Stimulated activated naive B cell treated with anti-CD40 and anti-IgM and Interleukin-4, amounts not matched to agents 10 μg/mL and 1 μg/mL and 100 μg/mL, for 72 hours (primary cell): ENCODE results near the gene ANKRD13D.

Experiments used
- ATAC-seq, 2 donors: fragments of 150-1000 bp; cut with Tn5 transposase; replicated peaks; 2 replicates each; pipeline ENCODE4 v1.10.0; 2021; ENCODE audit warnings: moderate library complexity in 1 of 2
- DNase-seq: peaks from one replicate; pipeline ENCODE4 v3.0.0; 2021
- H3K27ac Mint-ChIP-seq: one replicate; pipeline ENCODE4 v1.8.0; 2022; ENCODE audit warnings: mild to moderate bottlenecking, mixed read lengths
- H3K27me3 Mint-ChIP-seq, 2 donors: one replicate each; pipeline ENCODE4 v1.8.0; 2022; ENCODE audit warnings: mixed read lengths in 2 of 2
- H3K36me3 Mint-ChIP-seq, 2 donors: one replicate each; pipeline ENCODE4 v1.8.0; 2022; ENCODE audit warnings: mixed read lengths in 2 of 2, mild to moderate bottlenecking in 1 of 2
- H3K4me1 Mint-ChIP-seq, 2 donors: one replicate each; pipeline ENCODE4 v1.8.0; 2022; ENCODE audit warnings: mixed read lengths in 2 of 2, mild to moderate bottlenecking in 1 of 2
- H3K4me3 Mint-ChIP-seq, 2 donors: one replicate each; pipeline ENCODE4 v1.8.0; 2022; ENCODE audit warnings: mild to moderate bottlenecking in 2 of 2, mixed read lengths in 2 of 2, moderate library complexity in 1 of 2
- H3K9me3 Mint-ChIP-seq, 2 donors: one replicate each; pipeline ENCODE4 v1.8.0; 2022; ENCODE audit warnings: mixed read lengths in 2 of 2, mild to moderate bottlenecking in 1 of 2

The ANKRD13D gene

DNA sequence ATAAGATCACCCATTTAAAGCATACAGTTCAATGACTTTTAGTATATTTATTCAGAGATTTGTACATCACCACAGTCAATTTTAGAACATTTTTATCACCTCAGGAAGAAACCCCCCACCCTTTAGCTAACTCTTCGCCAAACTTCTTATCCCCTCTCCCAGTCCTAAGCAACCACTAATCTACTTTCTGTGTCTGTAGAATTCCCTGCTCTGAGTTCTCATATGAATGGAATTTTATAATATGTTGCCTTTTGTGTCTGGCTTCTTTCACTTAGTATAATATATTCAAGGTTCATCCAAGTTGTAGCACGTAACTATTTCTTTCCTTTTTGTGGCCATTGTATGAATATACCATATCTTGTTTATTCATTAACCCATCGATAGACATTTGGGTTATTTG, 3.6 kb downstream of the ANKRD13D start:
- Mint-ChIP-seq H3K9me3 (peaks cover 5 to 6% of the 10 kb centered on the region in 2 donors), H3K4me1 (peaks cover 19 to 49% of the 10 kb centered on the region in 2 donors), H3K4me3 (no peak overlapping the region), H3K36me3 (peaks cover 45 to 53% of the 10 kb centered on the region in 2 donors), H3K27ac (peak overlapping the region; percentile 15), H3K27me3 (no peaks in the 10 kb centered on the region)
- no peak for ATAC-seq
- DNase-seq: no peak

DNA sequence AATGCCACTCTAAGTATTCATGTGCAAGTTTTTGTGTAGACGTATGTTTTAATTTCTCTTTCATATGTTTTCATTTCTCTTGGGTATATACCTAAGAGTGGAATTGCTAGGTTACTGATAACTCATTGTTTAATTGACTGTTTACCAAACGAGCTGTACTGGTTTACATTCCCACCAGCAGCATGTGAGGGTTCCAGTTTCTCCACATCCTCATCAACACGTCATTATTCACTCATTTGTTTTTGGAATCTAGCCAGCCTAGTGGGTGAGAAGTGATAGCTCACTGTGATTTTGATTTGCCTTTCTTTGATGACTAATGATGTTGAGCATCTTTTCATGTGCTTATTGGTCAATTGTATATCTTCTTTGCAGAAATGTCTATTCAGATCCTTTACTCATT, 4.0 kb downstream of the ANKRD13D start:
- no peak overlapping the region for H3K4me3 Mint-ChIP-seq
- peaks cover 14 to 49% of the 10 kb centered on the region in 2 donors for H3K4me1 Mint-ChIP-seq
- no peak for ATAC-seq
- DNase-seq: no peak
- H3K27ac Mint-ChIP-seq: no peak overlapping the region
- H3K36me3 Mint-ChIP-seq: peaks cover 45 to 53% of the 10 kb centered on the region in 2 donors
- no peaks in the 10 kb centered on the region for H3K27me3 Mint-ChIP-seq
- peaks cover 5 to 6% of the 10 kb centered on the region in 2 donors for H3K9me3 Mint-ChIP-seq

DNA sequence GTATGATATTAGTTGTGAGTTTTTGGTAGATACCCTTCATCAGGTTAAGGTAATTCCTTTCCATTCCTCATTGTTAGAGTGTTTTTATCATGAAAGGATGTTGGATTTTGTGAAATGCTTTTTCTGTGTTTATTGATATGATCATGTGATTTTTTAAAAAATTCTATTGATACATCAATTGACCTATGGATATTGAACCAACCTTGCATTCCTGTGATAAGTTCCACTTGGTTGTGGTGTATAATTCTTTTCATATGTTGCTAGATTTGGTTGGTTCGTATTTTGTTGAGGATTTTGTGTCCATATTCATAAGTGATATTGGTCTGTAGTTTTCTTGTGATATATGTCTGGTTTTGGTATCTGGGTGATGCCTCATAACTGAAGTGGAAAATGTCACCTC, 6.7 kb downstream of the ANKRD13D start:
- Mint-ChIP-seq H3K36me3 (peaks cover 48 to 67% of the 10 kb centered on the region in 2 donors), H3K27ac (no peak overlapping the region), H3K27me3 (no peaks in the 10 kb centered on the region), H3K4me1 (peaks cover 6 to 38% of the 10 kb centered on the region in 2 donors), H3K4me3 (no peak overlapping the region), H3K9me3 (peaks cover 5 to 6% of the 10 kb centered on the region in 2 donors)
- ATAC-seq: no peak
- DNase-seq: no peak

DNA sequence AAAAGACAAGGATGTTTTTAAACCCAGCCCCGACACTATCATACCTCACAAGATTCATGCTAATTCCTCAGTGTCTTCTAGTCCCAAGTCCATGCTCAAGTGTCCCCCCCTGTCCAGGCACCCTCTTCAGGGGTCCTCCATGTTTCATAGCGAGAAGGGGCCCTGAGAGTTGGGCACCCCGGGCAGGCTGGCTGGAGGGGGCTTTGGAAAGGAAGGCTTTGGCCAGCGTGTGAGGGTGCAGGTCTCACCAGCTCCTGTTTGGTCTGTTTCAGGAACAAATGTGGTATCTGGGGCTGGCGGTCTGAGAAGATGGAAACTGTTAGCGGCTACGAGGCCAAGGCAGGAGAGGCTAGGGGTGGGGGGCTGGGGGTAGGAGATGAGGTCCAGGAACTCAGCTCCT, 9.7 kb downstream of the ANKRD13D start:
- Mint-ChIP-seq H3K4me3 (no peak overlapping the region), H3K27ac (peak overlapping the region; percentile 14), H3K36me3 (peaks cover 54 to 67% of the 10 kb centered on the region in 2 donors), H3K4me1 (peaks cover 2 to 26% of the 10 kb centered on the region in 2 donors), H3K9me3 (peaks cover 5 to 6% of the 10 kb centered on the region in 2 donors), H3K27me3 (no peaks in the 10 kb centered on the region)
- ATAC-seq (no peak), DNase-seq (no peak)

DNA sequence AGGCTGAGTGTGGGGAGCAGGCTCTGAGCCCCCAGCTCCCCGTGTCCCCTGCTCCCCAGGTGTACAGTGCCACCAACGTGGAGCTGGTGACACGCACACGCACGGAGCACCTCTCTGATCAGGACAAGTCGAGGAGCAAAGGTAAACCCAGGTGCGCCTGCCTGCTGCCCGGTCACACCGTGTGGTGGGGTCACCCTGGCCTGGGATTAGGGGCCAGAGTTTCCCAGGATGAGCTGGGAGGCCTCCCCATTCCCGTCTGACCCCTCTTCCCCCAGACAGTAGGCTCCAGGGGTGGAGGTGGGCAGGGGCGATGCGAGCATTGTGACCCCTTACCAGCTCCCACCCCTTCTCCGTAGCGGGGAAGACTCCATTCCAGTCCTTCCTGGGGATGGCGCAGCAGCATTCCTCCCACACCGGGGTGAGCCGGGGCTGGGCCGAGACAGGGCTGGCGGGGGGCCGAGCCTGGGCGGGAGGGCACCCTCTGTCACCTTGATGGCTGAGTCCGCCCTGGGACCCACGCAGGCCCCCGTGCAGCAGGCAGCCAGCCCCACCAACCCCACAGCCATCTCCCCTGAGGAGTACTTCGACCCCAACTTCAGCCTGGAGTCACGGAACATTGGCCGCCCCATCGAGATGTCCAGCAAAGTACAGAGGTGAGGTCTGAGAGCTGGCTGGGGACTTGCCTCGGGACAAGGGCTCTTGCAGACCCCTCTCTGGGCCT, 10.5 kb downstream of the ANKRD13D start:
- peaks cover 52 to 60% of the 10 kb centered on the region in 2 donors for H3K36me3 Mint-ChIP-seq
- ATAC-seq (no peak), DNase-seq (no peak)
- peaks cover 2 to 26% of the 10 kb centered on the region in 2 donors for H3K4me1 Mint-ChIP-seq
- no peaks in the 10 kb centered on the region for H3K27me3 Mint-ChIP-seq
- H3K4me3 Mint-ChIP-seq: no peak overlapping the region
- H3K27ac Mint-ChIP-seq: no peak overlapping the region
- H3K9me3 Mint-ChIP-seq: peaks cover 5 to 6% of the 10 kb centered on the region in 2 donors

DNA sequence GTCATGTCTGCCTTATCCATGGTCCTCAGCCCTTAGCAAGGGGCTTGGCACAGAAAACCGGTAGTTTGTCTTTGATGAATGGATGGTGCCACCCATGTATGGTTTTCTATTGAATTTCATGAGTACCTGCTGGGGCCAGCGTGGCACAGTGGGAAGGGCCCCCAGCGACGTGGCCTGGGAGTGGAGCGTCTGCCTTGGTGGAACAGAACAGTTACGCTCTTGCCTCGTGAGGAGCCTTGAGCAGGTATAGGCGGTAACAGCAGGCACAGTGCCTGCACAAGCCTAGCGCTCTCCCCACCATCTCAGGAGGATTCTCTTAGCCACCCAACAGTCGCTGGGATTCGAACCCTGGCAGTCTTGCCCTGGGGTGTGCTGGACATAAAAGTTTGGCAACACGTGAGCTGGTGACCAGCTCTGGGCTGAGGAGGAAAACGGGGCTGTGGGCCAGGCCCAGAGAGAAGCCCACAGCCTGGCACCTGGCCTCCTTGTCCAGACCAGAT, 11.2 kb downstream of the ANKRD13D start:
- Mint-ChIP-seq H3K27ac (no peak overlapping the region), H3K36me3 (peaks cover 47 to 55% of the 10 kb centered on the region in 2 donors)
- no peak for ATAC-seq

DNA sequence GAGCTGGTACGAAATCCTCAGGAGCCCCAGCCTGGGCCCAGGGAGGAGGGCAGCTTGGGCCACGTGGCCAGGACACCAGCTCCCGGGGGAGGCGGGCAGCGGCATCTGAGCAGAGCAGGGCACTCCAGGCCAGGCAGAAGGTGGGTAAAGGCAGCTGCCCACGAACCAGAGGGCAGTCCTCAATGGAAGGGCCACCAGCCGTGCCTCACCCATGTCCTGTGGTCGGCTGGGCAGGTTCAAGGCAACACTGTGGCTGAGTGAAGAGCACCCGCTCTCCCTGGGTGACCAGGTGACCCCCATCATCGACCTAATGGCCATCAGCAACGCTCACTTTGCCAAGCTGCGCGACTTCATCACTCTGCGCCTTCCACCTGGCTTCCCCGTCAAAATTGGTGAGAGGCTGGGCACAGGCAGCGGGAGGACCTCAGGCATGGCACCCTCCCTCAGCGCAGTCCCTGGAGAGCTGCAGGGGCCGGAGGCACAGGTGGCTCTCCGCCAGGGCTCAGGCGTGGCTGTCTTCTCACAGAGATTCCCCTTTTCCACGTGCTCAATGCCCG, 11.7 kb downstream of the ANKRD13D start:
- Mint-ChIP-seq H3K4me1 (peaks cover 2 to 26% of the 10 kb centered on the region in 2 donors), H3K9me3 (peaks cover 5 to 6% of the 10 kb centered on the region in 2 donors), H3K4me3 (no peak overlapping the region), H3K27me3 (no peaks in the 10 kb centered on the region), H3K27ac (no peak overlapping the region), H3K36me3 (peaks cover 44 to 50% of the 10 kb centered on the region in 2 donors)
- DNase-seq (no peak), ATAC-seq (no peak)

More for the DNA sequence above, 11.2 kb downstream of the ANKRD13D start:
- peaks cover 2 to 26% of the 10 kb centered on the region in 2 donors for H3K4me1 Mint-ChIP-seq
- no peak for DNase-seq
- H3K4me3 Mint-ChIP-seq: no peak overlapping the region
- peaks cover 5 to 6% of the 10 kb centered on the region in 2 donors for H3K9me3 Mint-ChIP-seq
- H3K27me3 Mint-ChIP-seq: no peaks in the 10 kb centered on the region

DNA sequence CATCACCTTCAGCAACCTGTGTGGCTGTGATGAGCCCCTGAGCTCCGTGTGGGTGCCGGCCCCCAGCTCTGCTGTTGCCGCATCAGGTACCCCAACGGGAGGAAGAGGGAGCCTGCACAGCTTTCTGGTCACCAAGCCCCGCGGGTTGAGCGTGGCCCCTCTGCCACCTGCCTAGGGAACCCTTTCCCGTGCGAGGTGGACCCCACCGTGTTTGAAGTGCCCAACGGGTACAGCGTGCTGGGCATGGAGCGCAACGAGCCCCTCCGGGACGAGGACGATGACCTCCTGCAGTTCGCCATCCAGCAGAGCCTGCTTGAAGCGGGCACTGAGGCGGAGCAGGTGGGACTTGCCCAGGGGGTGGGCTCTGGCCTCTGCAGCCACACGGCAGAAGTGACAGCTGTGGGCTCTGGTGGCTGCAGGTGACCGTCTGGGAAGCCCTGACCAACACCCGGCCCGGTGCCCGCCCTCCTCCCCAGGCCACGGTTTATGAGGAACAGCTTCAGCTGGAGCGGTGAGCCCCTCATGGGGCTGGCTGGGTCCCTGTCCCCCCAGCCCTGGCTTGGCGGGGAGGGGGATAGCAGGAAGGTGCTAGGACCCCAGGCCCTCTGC, 12.3 kb downstream of the ANKRD13D start:
- Mint-ChIP-seq H3K27ac (no peak overlapping the region), H3K27me3 (no peaks in the 10 kb centered on the region), H3K36me3 (peaks cover 38 to 44% of the 10 kb centered on the region in 2 donors), H3K9me3 (peaks cover under 1% of the 10 kb centered on the region in 2 donors), H3K4me1 (peaks cover 2 to 20% of the 10 kb centered on the region in 2 donors), H3K4me3 (no peak overlapping the region)
- DNase-seq: no peak
- ATAC-seq: no peak

DNA sequence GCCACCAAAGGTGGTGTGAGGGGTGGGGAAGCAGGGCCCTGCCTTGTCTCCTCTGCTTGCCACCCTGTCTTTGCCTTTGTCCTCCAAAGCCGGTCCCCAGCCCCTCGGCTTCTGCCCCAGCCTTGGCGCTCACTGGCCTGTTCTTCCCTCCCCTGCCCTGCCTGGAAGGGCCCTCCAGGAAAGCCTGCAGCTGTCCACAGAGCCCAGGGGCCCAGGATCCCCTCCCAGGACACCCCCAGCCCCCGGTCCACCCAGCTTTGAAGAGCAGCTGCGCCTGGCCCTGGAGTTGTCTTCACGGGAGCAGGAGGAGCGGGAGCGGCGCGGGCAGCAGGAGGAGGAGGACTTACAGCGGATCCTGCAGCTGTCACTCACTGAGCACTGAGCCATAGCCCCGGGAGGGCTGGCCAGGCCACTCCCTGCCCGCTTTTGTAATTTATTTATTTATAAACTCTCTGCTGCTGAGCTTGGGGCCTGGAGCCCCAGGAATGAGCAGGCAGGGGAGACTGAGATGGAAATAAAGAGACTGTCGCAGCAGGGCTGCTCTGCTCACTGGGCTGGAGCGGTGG, 12.9 kb downstream of the ANKRD13D start:
- Mint-ChIP-seq H3K36me3 (peaks cover 32 to 38% of the 10 kb centered on the region in 2 donors), H3K9me3 (no peaks in the 10 kb centered on the region), H3K27ac (no peak overlapping the region), H3K27me3 (no peaks in the 10 kb centered on the region), H3K4me1 (peaks cover 2 to 19% of the 10 kb centered on the region in 2 donors), H3K4me3 (no peak overlapping the region)
- ATAC-seq (no peak), DNase-seq (no peak)

DNA sequence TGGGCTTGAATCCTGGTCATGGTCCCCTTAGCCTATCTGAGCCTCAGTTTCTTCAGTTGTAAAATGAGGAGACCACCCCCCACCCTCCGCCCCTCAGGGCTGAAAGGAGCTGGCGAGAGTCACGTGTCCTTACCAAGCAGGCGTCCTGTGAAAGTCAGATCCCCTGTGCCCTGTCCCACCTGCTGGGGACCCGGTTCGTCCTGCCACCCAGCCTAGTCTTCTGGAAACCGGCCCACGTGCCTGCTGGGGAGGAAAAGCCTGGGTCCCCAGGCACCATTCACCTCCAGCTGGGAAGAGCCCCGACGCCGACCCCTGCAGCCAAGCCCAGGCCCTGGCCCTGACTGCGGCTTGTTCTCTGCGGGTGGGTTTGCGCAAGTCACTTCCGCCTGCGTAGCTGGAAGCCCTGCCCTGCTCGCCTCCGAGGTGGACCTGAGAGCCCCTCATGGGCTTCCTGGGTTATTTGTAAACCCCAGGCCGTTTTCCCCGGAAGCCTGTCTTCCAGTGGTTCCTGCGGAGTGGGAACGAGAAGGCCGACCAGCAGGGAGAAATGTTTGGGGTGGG, 13.5 kb downstream of the ANKRD13D start:
- Mint-ChIP-seq H3K27me3 (no peaks in the 10 kb centered on the region), H3K27ac (no peak overlapping the region), H3K4me1 (peaks cover 2 to 19% of the 10 kb centered on the region in 2 donors), H3K9me3 (no peaks in the 10 kb centered on the region), H3K36me3 (peaks cover 28 to 35% of the 10 kb centered on the region in 2 donors), H3K4me3 (peak overlapping the region in 1 of 2 donors; percentile 28)
- ATAC-seq: no peak
- DNase-seq: no peak

DNA sequence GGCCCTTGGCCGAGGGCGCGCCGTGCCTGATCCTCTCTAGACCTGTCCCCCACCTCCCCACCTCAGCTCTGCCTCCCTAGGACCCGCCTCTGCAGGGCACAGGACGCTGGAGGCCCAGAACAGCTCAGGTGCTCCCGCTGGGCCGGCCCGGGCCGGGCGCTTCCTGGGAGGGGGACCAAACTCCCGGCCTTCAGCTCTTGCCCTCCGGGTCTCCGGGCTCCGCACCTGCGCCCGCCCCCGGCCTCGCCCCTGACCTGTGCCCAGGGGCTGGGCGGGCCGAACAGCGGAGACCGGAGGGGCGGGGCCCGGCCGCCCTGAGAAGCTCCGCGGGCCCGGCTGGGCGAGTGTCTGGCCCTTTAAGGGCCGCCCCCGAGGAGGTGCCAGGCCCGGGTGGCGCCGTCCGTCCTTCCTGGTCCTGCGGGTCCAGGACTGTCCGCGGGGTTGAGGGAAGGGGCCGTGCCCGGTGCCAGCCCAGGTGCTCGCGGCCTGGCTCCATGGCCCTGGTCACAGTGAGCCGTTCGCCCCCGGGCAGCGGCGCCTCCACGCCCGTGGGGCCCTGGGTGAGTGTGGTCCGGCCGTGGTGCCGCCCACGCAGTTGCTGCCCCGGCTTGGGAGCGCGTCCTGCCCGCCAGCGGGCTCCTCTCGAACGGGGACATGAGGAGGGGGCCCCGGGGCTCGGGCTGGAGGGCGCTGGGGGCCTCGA, 14.2 kb downstream of the ANKRD13D start, which contains the start of gene SSH3:
TSS of gene SSH3 (plus strand) at position 399 of the 703 bp plus-strand sequence. CDS start at position 495, 96 bp downstream.
- Mint-ChIP-seq H3K36me3 (peaks cover 23 to 29% of the 10 kb centered on the region in 2 donors), H3K9me3 (no peaks in the 10 kb centered on the region), H3K4me1 (peaks cover under 1 to 13% of the 10 kb centered on the region in 2 donors), H3K4me3 (peak within 1 kb of the TSS in 1 of 2 donors; percentile 28), H3K27ac (no peak within 1 kb of the TSS), H3K27me3 (no peaks in the 10 kb centered on the region)
- ATAC-seq (peak; percentile 46 to 62), DNase-seq (no peak)

DNA sequence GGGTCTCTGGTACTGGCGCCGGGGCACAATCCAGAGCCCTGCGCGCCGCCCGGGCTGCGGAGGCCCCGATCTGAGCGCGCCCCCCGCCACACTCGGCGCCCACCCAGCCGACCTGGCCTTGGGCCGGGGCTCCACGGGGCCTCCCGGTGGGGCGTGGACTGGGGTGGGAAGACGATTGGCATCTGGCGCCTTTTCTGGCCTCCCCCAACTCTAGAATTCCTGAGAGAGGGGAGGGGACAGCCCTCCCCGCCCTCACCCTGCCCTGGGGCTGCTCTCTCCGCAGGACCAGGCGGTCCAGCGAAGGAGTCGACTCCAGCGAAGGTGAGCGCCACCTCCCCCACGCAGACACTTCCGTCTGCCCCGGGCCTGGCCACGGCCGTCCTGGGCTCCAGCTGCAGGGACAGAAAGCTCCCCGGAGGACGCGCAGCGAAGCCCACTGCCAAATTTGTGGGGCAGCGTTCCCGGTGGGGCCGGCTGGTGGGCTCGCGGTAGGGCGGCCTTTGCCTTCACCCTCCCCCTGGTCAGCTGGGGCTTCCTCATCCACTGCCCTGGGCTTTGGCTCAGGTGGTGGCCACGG, 14.8 kb downstream of the ANKRD13D start:
- H3K27me3 Mint-ChIP-seq: no peaks in the 10 kb centered on the region
- ATAC-seq: no peak
- no peak overlapping the region for H3K4me3 Mint-ChIP-seq
- no peak for DNase-seq
- H3K36me3 Mint-ChIP-seq: peaks cover 17 to 22% of the 10 kb centered on the region in 2 donors
- H3K9me3 Mint-ChIP-seq: no peaks in the 10 kb centered on the region
- H3K27ac Mint-ChIP-seq: no peak overlapping the region
- peaks cover 0 to 7% of the 10 kb centered on the region in 2 donors for H3K4me1 Mint-ChIP-seq

DNA sequence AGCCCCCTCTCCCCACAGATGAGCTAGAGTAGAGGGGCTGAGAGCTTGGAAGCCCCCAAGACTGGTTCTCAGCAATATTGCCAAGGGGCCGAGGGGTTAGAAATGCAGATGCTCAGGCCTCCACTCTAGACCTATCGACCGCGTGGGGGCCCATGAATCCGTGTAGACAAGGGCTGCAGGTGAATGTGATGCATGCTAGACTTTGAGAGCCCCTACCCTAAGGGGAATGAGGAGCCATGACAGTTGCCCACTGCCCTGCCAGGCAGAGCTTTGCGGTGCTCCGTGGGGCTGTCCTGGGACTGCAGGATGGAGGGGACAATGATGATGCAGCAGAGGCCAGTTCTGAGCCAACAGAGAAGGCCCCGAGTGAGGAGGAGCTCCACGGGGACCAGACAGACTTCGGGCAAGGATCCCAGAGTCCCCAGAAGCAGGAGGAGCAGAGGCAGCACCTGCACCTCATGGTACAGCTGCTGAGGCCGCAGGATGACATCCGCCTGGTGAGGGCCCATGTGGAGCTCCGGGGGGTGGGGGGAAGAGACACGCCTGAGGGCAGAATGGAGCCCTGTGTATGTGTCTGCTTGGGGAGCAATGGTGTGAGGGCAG, 15.5 kb downstream of the ANKRD13D start:
- ATAC-seq (no peak), DNase-seq (no peak)
- H3K27ac Mint-ChIP-seq: no peak overlapping the region
- no peaks in the 10 kb centered on the region for H3K9me3 Mint-ChIP-seq
- no peak overlapping the region for H3K4me3 Mint-ChIP-seq
- H3K36me3 Mint-ChIP-seq: peaks cover 12 to 18% of the 10 kb centered on the region in 2 donors
- H3K4me1 Mint-ChIP-seq: peaks cover 0 to 11% of the 10 kb centered on the region in 2 donors
- H3K27me3 Mint-ChIP-seq: no peaks in the 10 kb centered on the region
